ENCODE results near the gene POLR3B.
"Not testable (repeated sequence)": the region's sequence is repeated elsewhere in the genome, so short reads cannot be mapped to it uniquely, and the experiment has no call there.

Gene POLR3B

GRCh38 chr12:106341086-106341877 is 16.3 kb upstream of the POLR3B start:
- no peak for DNase-seq (ENCODE audit: low read depth, low spot score)
- no peak overlapping the region for H3K4me3 ChIP-seq (ENCODE audit: low read length)

- no peak overlapping the region for H3K4me3 ChIP-seq (ENCODE audit: low read length)
- DNase-seq (ENCODE audit: low read depth, low spot score) = no peak
Measured at GRCh38 chr12:106342397-106343213, 14.9 kb upstream of the POLR3B start.

- DNase-seq (ENCODE audit: low read depth, low spot score) = no peak
Measured at GRCh38 chr12:106343214-106343528, 14.4 kb upstream of the POLR3B start.

DNA sequence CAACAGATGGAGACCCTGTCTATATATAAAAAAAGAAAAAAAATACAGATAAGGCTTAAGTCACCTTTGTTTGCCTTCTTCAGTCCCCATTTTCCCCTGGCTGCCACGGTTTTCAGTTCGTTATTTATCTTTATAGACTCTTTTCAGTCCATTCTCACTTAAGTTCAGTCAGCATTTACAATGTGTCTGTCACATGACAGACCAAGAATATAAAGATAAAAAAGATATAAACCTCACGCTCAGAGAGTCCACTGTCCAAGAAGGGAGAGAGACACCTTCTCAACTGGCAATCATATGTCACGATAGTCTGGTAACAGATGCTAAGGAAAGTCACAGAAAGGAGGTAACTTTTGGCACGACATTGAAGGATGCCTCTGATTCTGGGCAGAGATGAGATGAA is 13.4 kb upstream of the POLR3B start:
- no peak for DNase-seq (ENCODE audit: low read depth, low spot score)
- no peak overlapping the region for H3K4me3 ChIP-seq (ENCODE audit: low read length)

More at GRCh38 chr12:106343214-106343528, 14.4 kb upstream of the POLR3B start:
- no peak overlapping the region for H3K4me3 ChIP-seq (ENCODE audit: low read length)

- no peak for DNase-seq (ENCODE audit: low read depth, low spot score)
Measured at GRCh38 chr12:106345746-106346145, 11.8 kb upstream of the POLR3B start.

DNA sequence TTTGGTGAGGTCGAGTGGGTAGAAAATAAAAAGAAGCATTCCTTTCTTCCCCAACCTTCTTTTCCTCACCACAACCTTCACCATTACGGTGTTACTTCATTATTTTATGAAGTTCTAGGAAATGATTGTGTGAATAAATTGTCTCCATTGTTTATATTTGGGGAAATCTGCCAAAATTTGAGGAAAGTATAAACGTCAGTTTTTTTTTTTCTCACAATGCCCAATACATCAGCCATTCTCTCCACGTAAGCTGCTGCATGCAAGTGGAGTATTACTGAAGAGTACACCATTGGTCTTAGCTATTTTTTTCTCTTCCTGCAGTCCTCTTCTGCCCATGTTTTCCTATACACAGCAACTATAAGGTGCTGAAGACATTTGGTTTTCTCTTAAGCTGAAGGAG is 9.1 kb upstream of the POLR3B start:
- no peak overlapping the region for H3K4me3 ChIP-seq (ENCODE audit: low read length)
- no peak for DNase-seq (ENCODE audit: low read depth, low spot score)

More at GRCh38 chr12:106345746-106346145, 11.8 kb upstream of the POLR3B start:
- H3K4me3 ChIP-seq (ENCODE audit: low read length) = no peak overlapping the region

GRCh38 chr12:106353175-106353574 is 4.4 kb upstream of the POLR3B start:
- no peak overlapping the region for H3K4me3 ChIP-seq (ENCODE audit: low read length)
- DNase-seq (ENCODE audit: low read depth, low spot score) = no peak

DNA sequence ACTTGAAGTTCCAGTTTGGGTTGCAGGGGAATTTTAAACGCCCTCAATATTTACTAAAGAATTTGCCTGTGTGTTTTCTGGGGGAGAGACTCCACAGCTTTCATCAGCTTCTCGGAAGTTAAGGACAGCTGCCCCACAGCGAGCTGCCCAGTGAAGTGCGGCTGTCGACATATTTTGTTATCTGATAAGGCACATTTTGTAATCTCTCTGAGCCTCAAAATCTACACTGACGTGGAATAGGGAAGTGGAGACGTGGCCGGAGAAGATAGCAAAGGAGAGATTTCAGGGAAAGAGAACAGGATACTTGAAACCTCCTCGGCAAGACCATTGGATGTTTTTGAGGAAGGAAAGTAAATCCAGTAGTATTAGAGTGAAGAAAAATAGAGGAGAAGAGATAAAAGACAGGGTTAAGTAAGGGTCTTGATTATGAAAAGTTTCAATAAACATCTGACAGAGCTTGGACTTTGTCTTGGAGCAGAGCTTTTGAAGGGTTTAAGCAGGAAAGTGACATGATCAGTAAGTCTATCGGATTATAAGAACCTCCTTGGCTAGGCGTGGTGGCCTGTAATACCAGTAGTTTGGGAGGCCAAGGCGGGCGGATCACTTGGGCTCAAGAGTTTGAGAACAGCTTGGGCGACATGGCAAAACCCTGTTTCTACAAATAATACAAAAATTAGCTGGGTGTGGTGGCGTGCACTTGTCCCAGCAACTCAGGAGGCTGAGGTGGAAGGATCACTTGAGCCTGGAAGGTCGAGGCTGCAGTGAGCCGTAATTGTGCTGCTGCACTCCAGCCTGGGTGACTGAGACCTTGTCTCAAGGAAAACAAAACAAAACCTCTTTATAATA is 1.1 kb downstream of the POLR3B start:
- DNase-seq (ENCODE audit: low read depth, low spot score) = no peak
- H3K4me3 ChIP-seq (ENCODE audit: low read length) = peak overlapping the region; percentile 63

- DNase-seq (ENCODE audit: low read depth, low spot score) = no peak
- H3K4me3 ChIP-seq (ENCODE audit: low read length) = no peak overlapping the region
Measured at GRCh38 chr12:106359646-106360399, 2.3 kb downstream of the POLR3B start.

DNA sequence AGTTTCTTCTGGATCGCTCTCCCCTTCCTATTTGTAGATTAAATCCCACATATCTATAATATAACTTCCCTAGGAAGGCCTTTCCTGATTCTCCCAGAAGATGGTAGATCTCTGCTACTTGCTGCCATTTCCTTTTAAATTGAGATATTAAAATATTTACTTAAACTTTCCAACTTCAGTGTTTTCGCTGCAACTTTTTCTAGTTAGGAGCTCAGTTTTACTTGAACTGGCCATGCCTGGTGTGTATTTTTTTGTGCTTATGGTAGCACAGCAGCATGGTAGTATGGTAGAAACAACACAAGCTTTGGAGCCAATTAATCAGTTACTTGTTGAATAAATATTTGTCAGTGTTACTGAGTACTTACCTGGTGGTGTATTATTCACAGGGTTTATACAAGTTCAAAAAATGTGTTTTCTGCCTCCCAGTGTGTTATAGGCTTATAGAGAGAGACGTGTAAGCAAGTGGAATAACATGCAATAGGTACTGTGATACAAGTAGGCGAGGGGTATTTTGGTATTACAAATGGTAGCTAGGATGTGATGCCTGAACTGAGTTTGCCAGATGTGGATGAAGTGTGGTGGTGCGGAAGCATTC is 2.9 kb downstream of the POLR3B start:
- no peak overlapping the region for H3K4me3 ChIP-seq (ENCODE audit: low read length)

DNA sequence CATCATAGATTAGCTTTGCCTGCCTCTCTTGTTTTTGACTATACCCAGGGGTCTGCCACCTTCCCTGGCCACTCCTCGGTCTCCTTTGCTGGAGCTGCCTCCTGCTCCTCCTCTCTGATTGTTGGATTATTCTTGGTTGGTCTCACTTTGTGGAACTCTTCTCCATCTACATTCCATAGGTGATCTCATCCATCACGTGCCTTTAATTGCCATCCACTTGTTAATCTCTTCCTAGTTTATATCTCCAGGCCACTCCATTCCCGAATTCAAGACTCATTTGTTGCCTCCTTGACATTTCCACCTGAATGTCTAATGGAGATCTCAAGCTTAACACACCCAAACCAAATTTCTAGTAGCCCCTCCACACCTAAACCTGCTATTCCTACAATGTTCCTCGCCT is 5.4 kb downstream of the POLR3B start:
- no peak for DNase-seq (ENCODE audit: low read depth, low spot score)
- H3K4me3 ChIP-seq (ENCODE audit: low read length) = no peak overlapping the region

More for the DNA sequence above, 2.9 kb downstream of the POLR3B start:
- DNase-seq (ENCODE audit: low read depth, low spot score) = no peak

DNA sequence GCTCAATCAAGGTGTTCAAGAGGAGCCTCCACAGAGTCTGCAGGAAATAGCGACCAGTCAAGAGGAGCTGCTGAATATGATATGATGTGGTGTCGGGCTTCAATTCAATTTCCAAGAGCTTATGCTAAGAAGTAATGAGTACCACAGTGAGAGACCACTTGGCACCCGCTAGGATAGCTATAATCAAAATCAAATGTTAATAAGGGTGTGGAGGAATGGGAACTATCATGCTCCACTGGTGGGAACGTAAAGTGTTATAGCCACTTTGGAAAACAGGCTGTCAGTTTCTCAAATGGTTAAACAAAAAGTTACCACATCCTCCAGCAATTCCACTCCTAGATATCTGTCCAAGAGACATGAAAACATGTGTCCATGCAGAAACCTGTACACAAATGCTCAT is 6.7 kb downstream of the POLR3B start:
- DNase-seq (ENCODE audit: low read depth, low spot score) = no peak
- H3K4me3 ChIP-seq (ENCODE audit: low read length) = no peak overlapping the region

DNA sequence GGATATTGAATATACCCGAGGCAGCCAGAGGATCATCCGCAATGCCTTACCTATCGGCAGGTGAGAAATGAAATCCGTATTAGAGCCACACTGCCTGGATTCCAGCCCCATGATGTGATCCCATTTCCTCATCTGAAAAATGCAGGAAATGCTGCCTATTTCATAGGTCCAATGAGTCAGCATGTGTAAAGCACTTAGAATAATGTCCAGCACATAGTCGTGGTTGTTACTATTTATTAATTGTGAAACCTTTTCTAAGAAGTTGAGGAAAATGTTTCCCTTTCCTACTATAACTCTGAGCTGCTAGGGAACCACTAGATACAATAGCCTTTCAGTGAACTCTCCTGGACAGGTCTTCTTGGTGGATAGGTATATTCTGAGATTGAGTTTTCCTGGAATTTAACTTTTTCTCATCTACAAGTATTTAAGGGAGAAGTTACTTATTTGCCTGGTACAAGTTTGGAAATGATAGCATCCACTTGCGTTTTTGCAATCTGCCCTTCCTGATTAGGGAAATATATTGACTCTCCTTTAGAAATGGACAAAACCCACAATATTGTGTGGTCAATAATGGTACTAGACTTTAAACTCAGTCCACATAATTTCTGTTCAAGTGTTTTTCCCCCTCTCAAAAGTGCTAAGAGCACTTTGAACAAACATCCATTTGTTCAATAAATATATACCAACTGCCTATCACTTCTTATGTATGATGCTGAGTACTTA is 12.2 kb downstream of the POLR3B start:
- no peak overlapping the region for H3K4me3 ChIP-seq (ENCODE audit: low read length)
- no peak for DNase-seq (ENCODE audit: low read depth, low spot score)

DNA sequence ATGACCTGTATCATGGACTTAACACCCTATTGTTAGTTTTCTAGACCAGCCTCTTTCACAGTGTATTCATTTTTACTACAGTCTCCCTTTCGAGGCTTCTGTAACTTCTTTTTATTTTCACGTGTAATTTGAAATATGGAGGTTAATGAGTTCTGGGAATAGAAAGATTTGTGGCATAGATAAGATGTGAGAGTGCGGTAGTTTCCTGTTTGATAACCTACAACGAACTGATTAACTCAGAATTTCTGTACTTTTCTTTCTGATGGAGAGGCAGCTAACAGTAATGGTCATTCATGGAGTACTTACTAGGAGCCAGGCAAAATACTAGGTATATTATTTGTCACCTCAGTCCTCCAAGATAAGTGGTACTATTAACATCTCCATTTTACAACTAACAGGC is 21.2 kb downstream of the POLR3B start:
- no peak overlapping the region for H3K4me3 ChIP-seq (ENCODE audit: low read length)
- no peak for DNase-seq (ENCODE audit: low read depth, low spot score)

GRCh38 chr12:106380954-106381353 is 23.4 kb downstream of the POLR3B start:
- no peak overlapping the region for H3K4me3 ChIP-seq (ENCODE audit: low read length)
- DNase-seq (ENCODE audit: low read depth, low spot score) = no peak

GRCh38 chr12:106381866-106382265 is 24.3 kb downstream of the POLR3B start:
- DNase-seq (ENCODE audit: low read depth, low spot score); H3K4me3 ChIP-seq (ENCODE audit: low read length): not testable (repeated sequence)

GRCh38 chr12:106386813-106387535 is 29.4 kb downstream of the POLR3B start:
- H3K4me3 ChIP-seq (ENCODE audit: low read length) = no peak overlapping the region
- no peak for DNase-seq (ENCODE audit: low read depth, low spot score)

Data from Jurkat, Clone E6-1 (cell line).